HEK293T (cell line): ENCODE results near the gene MGAT4C.

ENCODE experiments used
- CTCF ChIA-PET: fragments of 350-600 bp; formaldehyde crosslinking; extraction: SDS; loops from one replicate; lab custom pipeline; 2021; ENCODE audit warnings: antibody characterized with exemption, inconsistent platforms; lab: Yijun Ruan, JAX
- POLR2A ChIA-PET: fragments of 350-600 bp; formaldehyde crosslinking; extraction: SDS; loops from one replicate; lab custom pipeline; 2020; ENCODE audit warnings: antibody characterized with exemption, inconsistent platforms; lab: Yijun Ruan, JAX
- DNase-seq: peaks from one replicate; pipeline ENCODE4 v3.0.0; 2012; ENCODE audit warnings: mixed read lengths; ENCODE audit errors: extremely low spot score
- ARNT ChIP-seq: fragments of 450-650 bp; IDR thresholded peaks from 2 replicates; pipeline ENCODE4 v1.6.1; 2017; ENCODE audit warnings: mild to moderate bottlenecking
- BHLHE40 ChIP-seq: fragments of 450-650 bp; IDR thresholded peaks from 2 replicates; pipeline ENCODE4 v1.6.1; 2016; ENCODE audit warnings: mild to moderate bottlenecking, moderate library complexity, borderline replicate concordance
- CTBP1 ChIP-seq: fragments of 450-650 bp; IDR thresholded peaks from 2 replicates; pipeline ENCODE4 v1.6.1; 2016; ENCODE audit warnings: borderline replicate concordance
- ELF4 ChIP-seq: fragments of 450-650 bp; IDR thresholded peaks from 2 replicates; pipeline ENCODE4 v1.6.1; 2017; ENCODE audit warnings: antibody characterized with exemption
- FOXA1 ChIP-seq: fragments of 450-650 bp; IDR thresholded peaks from 2 replicates; pipeline ENCODE4 v1.6.1; 2016; ENCODE audit warnings: mild to moderate bottlenecking
- FOXK2 ChIP-seq: fragments of 450-650 bp; IDR thresholded peaks from 2 replicates; pipeline ENCODE4 v1.6.1; 2016; ENCODE audit warnings: mild to moderate bottlenecking
- FOXM1 ChIP-seq: fragments of 450-650 bp; IDR thresholded peaks from 2 replicates; pipeline ENCODE4 v1.6.1; 2017; ENCODE audit warnings: mild to moderate bottlenecking, borderline replicate concordance
- HDGF ChIP-seq: fragments of 450-650 bp; IDR thresholded peaks from 2 replicates; pipeline ENCODE4 v1.6.1; 2017; ENCODE audit warnings: antibody characterized with exemption, borderline replicate concordance
- L3MBTL2 ChIP-seq: fragments of 450-650 bp; conservative IDR thresholded peaks from 2 replicates; pipeline ENCODE4 v1.6.1; 2016; ENCODE audit warnings: mild to moderate bottlenecking
- LEF1 ChIP-seq: fragments of 450-650 bp; IDR thresholded peaks from 2 replicates; pipeline ENCODE4 v1.6.1; 2017; ENCODE audit warnings: mild to moderate bottlenecking, borderline replicate concordance
- NFRKB ChIP-seq: fragments of 450-650 bp; IDR thresholded peaks from 2 replicates; pipeline ENCODE4 v1.6.1; 2016; ENCODE audit warnings: mild to moderate bottlenecking, moderate library complexity
- SP1 ChIP-seq: fragments of 450-650 bp; IDR thresholded peaks from 2 replicates; pipeline ENCODE4 v1.6.1; 2017
- SUZ12 ChIP-seq: fragments of 450-650 bp; IDR thresholded peaks from 2 replicates; pipeline ENCODE4 v1.6.1; 2016; ENCODE audit warnings: mild to moderate bottlenecking
- TARDBP ChIP-seq: fragments of 450-650 bp; IDR thresholded peaks from 2 replicates; pipeline ENCODE4 v1.6.1; 2016
- ZNF384 ChIP-seq: fragments of 450-650 bp; IDR thresholded peaks from 2 replicates; pipeline ENCODE4 v1.6.1; 2016
- TF ChIP-seq, protein P1 (sequence below): fragments of 450-650 bp; IDR thresholded peaks from 2 replicates; pipeline ENCODE4 v1.6.1; 2016

MGAT4C gene

DNA sequence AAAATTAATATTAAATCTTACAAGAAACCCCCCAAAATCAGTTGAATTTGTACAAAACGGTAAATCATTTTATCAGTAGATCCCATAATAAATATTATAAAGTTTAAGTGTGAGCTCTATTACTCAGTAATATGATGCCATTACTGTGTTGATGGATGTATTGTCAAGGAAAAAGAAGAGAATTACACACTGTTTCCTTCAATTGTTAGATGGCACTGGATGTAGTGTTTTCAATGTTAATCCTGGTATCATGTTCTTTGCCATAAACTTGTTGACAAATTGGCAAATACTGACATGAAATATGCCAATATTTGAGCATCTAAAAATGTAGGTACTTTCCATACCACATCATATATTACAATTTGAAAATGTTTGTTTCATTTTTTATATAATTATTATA is 280.5 kb downstream of the MGAT4C start:
- POLR2A ChIA-PET, result no interaction called here
- CTCF ChIA-PET, result no interaction called here
- TF ChIP-seq SP1 (no peak), NFRKB (no peak), ZNF384 (no peak), FOXM1 (no peak), L3MBTL2 (no peak), TARDBP (no peak), FOXK2 (no peak), HDGF (no peak), FOXA1 (no peak), LEF1 (no peak), ELF4 (no peak), SUZ12 (no peak), BHLHE40 (no peak), ARNT (no peak), CTBP1 (no peak)
- TF ChIP-seq, protein P1, sequence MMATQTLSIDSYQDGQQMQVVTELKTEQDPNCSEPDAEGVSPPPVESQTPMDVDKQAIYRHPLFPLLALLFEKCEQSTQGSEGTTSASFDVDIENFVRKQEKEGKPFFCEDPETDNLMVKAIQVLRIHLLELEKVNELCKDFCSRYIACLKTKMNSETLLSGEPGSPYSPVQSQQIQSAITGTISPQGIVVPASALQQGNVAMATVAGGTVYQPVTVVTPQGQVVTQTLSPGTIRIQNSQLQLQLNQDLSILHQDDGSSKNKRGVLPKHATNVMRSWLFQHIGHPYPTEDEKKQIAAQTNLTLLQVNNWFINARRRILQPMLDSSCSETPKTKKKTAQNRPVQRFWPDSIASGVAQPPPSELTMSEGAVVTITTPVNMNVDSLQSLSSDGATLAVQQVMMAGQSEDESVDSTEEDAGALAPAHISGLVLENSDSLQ, result no peak
- DNase-seq, result no peak

DNA sequence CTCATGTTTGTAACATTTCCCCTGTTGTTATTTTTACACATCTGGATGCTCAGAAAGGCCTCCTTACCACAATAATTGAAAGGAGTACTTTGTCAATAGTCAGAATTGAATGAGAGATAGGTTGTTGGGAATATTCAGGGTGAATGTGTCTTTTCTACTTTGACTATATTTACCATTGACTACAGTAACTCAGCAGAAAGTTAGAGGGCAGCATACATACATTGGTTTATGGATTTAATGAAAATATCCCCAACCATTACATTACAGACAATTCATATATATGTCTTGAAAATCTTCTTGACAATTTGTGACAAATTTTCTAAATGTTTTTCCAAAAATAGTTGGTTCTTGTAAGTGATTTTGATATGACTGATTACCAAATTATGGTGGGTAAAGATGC is 284.4 kb downstream of the MGAT4C start:
- TF ChIP-seq SP1 (no peak), NFRKB (no peak), LEF1 (no peak), FOXM1 (no peak), BHLHE40 (no peak), FOXK2 (no peak), L3MBTL2 (no peak), CTBP1 (no peak), SUZ12 (no peak)
- TF ChIP-seq, protein P1, result no peak
- ChIA-PET POLR2A (no interaction called here), CTCF (no interaction called here)
- no peak for DNase-seq

DNA sequence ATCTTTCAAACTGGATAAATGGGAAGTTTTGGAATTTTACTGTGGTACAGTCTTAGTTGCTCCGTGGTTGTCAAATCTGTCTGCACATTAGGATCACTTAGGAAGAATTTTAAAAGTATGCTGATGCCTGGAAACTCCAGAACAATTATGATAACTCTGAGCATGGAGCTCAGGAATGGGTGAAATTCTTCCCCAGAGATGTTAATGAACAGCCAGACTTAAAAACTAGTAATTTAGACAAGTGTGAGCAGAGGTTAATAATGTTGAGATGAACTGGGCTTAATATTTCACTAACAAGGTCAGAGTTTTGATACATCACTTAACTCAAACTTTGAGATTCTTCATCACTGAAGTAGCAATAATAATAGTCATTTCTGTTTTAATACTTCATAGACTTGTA is 287.6 kb downstream of the MGAT4C start:
- ChIA-PET CTCF (no interaction called here), POLR2A (no interaction called here)
- TF ChIP-seq, protein P1, result no peak
- TF ChIP-seq HDGF (no peak), FOXM1 (no peak), L3MBTL2 (no peak), SP1 (no peak), SUZ12 (no peak), BHLHE40 (no peak), LEF1 (no peak), FOXA1 (no peak), ARNT (no peak), TARDBP (no peak), ZNF384 (no peak), ELF4 (no peak), NFRKB (no peak), CTBP1 (no peak), FOXK2 (no peak)

DNA sequence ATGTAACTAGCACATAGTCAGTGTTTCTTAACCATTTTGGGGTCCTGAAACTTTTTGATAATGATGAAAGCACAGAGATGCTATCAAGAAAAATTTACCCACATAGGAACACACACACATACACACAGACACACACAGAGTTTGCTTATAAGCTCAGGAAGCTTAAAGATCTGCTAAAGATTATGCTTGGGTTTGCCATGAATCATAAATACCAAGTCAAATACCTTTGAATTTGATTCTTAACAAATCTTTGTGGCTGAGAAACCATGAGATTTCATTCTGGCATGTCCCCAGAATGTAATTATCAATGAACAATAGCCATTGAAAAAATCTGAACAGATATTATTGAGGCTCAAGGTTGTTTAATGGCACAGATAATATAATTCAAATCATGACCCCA is 292.9 kb downstream of the MGAT4C start:
- TF ChIP-seq FOXK2 (no peak), LEF1 (no peak), ZNF384 (no peak), SUZ12 (no peak), SP1 (no peak), NFRKB (no peak), FOXA1 (no peak), CTBP1 (no peak), FOXM1 (no peak), ARNT (no peak), L3MBTL2 (no peak), BHLHE40 (no peak), TARDBP (no peak), HDGF (no peak), ELF4 (no peak)
- TF ChIP-seq, protein P1, result no peak
- POLR2A ChIA-PET, result no interaction called here
- no peak for DNase-seq
- CTCF ChIA-PET, result no interaction called here

More for the DNA sequence above, 287.6 kb downstream of the MGAT4C start:
- no peak for DNase-seq

DNA sequence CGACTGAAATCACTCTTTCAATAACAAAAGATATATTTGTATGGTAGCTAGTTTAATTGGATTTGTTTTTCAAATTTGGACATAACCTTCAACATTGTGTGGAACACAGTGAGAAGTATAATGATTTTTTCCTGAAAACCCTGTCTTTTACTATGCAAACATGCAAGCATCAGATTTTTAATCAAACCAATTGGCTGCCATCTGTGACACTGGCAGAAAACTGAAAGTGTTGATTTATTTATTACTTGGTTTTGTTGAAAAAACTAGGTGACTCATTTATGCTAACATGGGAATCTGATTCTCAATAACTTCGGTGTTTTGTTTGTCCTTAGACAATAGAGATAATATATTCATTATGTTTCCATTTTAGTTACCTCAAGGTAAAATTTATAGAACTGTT is 300.1 kb downstream of the MGAT4C start:
- ChIA-PET POLR2A (no interaction called here), CTCF (no interaction called here)
- TF ChIP-seq SP1 (no peak), NFRKB (no peak), FOXK2 (no peak), ZNF384 (no peak), HDGF (no peak), SUZ12 (no peak), CTBP1 (no peak), ELF4 (no peak), LEF1 (no peak), FOXM1 (no peak), FOXA1 (no peak), ARNT (no peak), TARDBP (no peak), BHLHE40 (no peak), L3MBTL2 (no peak)
- TF ChIP-seq, protein P1, result no peak

More for the DNA sequence above, 300.1 kb downstream of the MGAT4C start:
- no peak for DNase-seq
